Liver (tissue), 9 donors: ENCODE results near the gene GPRC5B. TPM values are rescaled to one million over a fixed set of nuclear protein-coding genes. Genes with fewer than 3 reads are reported as not detected.

Experiments
- DNase-seq: peaks from one replicate; pipeline ENCODE4 v3.0.0-alpha.2; 2017; ENCODE audit warnings: low spot score
- H3K27ac ChIP-seq, 2 donors: one replicate each; pipeline ENCODE4 v1.7.0; 2013; ENCODE audit warnings: inconsistent platforms in 2 of 2, low read length in 2 of 2, control low read depth in 1 of 2, low read depth in 1 of 2, mild to moderate bottlenecking in 1 of 2
- H3K27me3 ChIP-seq, 4 donors: one replicate each; pipeline versions ENCODE4 v1.6.1 to v1.7.0; 2013; ENCODE audit warnings: low read length in 3 of 4, inconsistent platforms in 1 of 4, mild to moderate bottlenecking in 1 of 4, moderate library complexity in 1 of 4; ENCODE audit not compliant: control insufficient read depth in 4 of 4, insufficient read depth in 4 of 4
- H3K36me3 ChIP-seq, 4 donors: one replicate each; pipeline versions ENCODE4 v1.6.1 to v1.7.0; 2013; ENCODE audit warnings: low read length in 3 of 4, mild to moderate bottlenecking in 3 of 4, low read depth in 1 of 4, moderate library complexity in 1 of 4; ENCODE audit not compliant: control insufficient read depth in 4 of 4, insufficient read depth in 3 of 4
- H3K4me1 ChIP-seq, 4 donors: one replicate each; pipeline versions ENCODE4 v1.6.1 to v1.7.0; 2013; ENCODE audit warnings: low read length in 3 of 4, mild to moderate bottlenecking in 3 of 4, moderate library complexity in 1 of 4; ENCODE audit not compliant: control insufficient read depth in 4 of 4, insufficient read depth in 4 of 4
- H3K4me3 ChIP-seq, 3 donors: one replicate each; pipeline versions ENCODE4 v1.6.1 to v1.7.0; 2013; ENCODE audit warnings: low read length in 3 of 3, control low read depth in 1 of 3, low read depth in 1 of 3, mild to moderate bottlenecking in 1 of 3
- H3K9ac ChIP-seq, 2 donors: one replicate each; pipeline ENCODE4 v1.7.0; 2013; ENCODE audit warnings: low read length in 2 of 2, mild to moderate bottlenecking in 2 of 2, moderate library complexity in 2 of 2, control low read depth in 1 of 2, low read depth in 1 of 2
- H3K9me3 ChIP-seq, 4 donors: one replicate each; pipeline versions ENCODE4 v1.6.1 to v1.7.0; 2013; ENCODE audit warnings: low read length in 3 of 4; ENCODE audit not compliant: control insufficient read depth in 4 of 4
- EGR1 ChIP-seq, 2 donors: IDR thresholded peaks; 2 replicates each; pipeline ENCODE4 v1.6.1; 2016 to 2018; ENCODE audit warnings: antibody characterized with exemption in 2 of 2, low read depth in 2 of 2
- FOXA1 ChIP-seq: IDR thresholded peaks from 2 replicates; pipeline ENCODE4 v1.6.1; 2016; ENCODE audit warnings: antibody characterized with exemption
- GABPA ChIP-seq, 2 donors: IDR thresholded peaks in 1 of 2; conservative IDR thresholded peaks in 1 of 2; 2 replicates each; pipeline ENCODE4 v1.6.1; 2016; ENCODE audit warnings: antibody characterized with exemption in 2 of 2, mild to moderate bottlenecking in 1 of 2, moderate library complexity in 1 of 2
- HNF4G ChIP-seq: IDR thresholded peaks from 2 replicates; pipeline ENCODE4 v1.6.1; 2016; ENCODE audit warnings: antibody characterized with exemption
- JUND ChIP-seq, 2 donors: IDR thresholded peaks; 2 replicates each; pipeline ENCODE4 v1.6.1; 2016; ENCODE audit warnings: antibody characterized with exemption in 2 of 2
- NR2F2 ChIP-seq: IDR thresholded peaks from 2 replicates; pipeline ENCODE4 v1.6.1; 2016; ENCODE audit warnings: antibody characterized with exemption
- RAD21 ChIP-seq, 2 donors: IDR thresholded peaks; 2 replicates each; pipeline ENCODE4 v1.6.1; 2016; ENCODE audit warnings: antibody characterized with exemption in 2 of 2, mild to moderate bottlenecking in 2 of 2
- RXRA ChIP-seq, 2 donors: IDR thresholded peaks; 2 replicates each; pipeline ENCODE4 v1.6.1; 2017 to 2018; ENCODE audit warnings: antibody characterized with exemption in 2 of 2, mild to moderate bottlenecking in 1 of 2
- SP1 ChIP-seq: IDR thresholded peaks from 2 replicates; pipeline ENCODE4 v1.6.1; 2018; ENCODE audit warnings: antibody characterized with exemption, mild to moderate bottlenecking
- WGBS: extraction: QIAGEN DNeasy Blood & Tissue Kit; methylation state at CpG from one replicate; pipeline ENCODE4 v1.1.7; 2013; 5-methylcytosine and 5-hydroxymethylcytosine counted together
- polyA plus RNA-seq, 2 donors: library from polyadenylated mRNA; stranded (reverse) in 1 of 2; unstranded in 1 of 2; fragments of 200-250 nt in 1 of 2; fragments of >200 nt in 1 of 2; fragmentation: Nextera tagmentation in 1 of 2; extraction: Ambion mirVana in 1 of 2; gene quantifications; one replicate each; pipeline versions ENCODE4 v1.2.1 to v1.2.3, GENCODE V29; 2013 to 2015
- total RNA-seq, 2 donors: library from RNA; depleted of rRNA; stranded (reverse); fragments of >200 nt; gene quantifications; one replicate each; pipeline ENCODE4 v1.2.3, GENCODE V29; 2014
- TF ChIP-seq, protein P1 (sequence below): IDR thresholded peaks from 2 replicates; pipeline ENCODE4 v1.6.1; 2016; ENCODE audit warnings: antibody characterized with exemption
- TF ChIP-seq, protein P2 (sequence below): IDR thresholded peaks from 2 replicates; pipeline ENCODE4 v1.6.1; 2016; ENCODE audit warnings: antibody characterized with exemption
- TF ChIP-seq, protein P3 (sequence below): IDR thresholded peaks from 2 replicates; pipeline ENCODE4 v1.6.1; 2016; ENCODE audit warnings: antibody characterized with exemption, mild to moderate bottlenecking
- donor health status: healthy.
- donor health status: healthy.
- donor health status: healthy.
- donor health status: healthy.
- donor health status: healthy.

GPRC5B gene
- total and polyA plus RNA-seq, 4 donors: 1.5 to 4.7 (median 2.7) TPM

DNA sequence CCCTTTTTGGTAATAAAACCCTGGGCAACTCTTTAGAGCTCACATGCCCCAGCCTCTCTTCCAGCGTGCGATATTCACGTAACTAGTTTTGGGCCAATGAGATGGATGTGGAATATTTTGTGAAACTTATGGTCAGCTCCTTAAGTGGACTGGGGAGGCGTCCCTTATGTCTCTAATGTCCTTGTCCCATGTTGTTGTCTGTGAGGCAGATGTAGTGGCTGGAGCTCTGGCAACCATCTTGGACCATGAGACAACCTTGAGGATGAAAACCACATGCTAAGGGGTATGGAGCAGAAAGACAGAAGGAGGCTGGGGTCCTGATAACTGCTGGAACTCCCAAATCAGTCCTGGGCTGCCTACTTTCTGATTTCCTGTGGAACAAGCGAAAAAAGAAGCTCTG is 31.4 kb upstream of the GPRC5B start:
- Histone ChIP-seq H3K9ac (no peak overlapping the region), H3K4me3 (no peak overlapping the region), H3K9me3 (no peaks in the 10 kb centered on the region), H3K27me3 (no peaks in the 10 kb centered on the region), H3K27ac (no peak overlapping the region), H3K36me3 (no peaks in the 10 kb centered on the region), H3K4me1 (no peaks in the 10 kb centered on the region)
- 94% methylated on average over 5 of the region's 5 CpGs for WGBS
- TF ChIP-seq HNF4G: no peak
- TF ChIP-seq FOXA1: no peak
- TF ChIP-seq, protein P1, sequence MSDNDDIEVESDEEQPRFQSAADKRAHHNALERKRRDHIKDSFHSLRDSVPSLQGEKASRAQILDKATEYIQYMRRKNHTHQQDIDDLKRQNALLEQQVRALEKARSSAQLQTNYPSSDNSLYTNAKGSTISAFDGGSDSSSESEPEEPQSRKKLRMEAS: no peak
- TF ChIP-seq RAD21 (IDR thresholded peaks at IDR 0.05): no peak
- no peak for DNase-seq

DNA sequence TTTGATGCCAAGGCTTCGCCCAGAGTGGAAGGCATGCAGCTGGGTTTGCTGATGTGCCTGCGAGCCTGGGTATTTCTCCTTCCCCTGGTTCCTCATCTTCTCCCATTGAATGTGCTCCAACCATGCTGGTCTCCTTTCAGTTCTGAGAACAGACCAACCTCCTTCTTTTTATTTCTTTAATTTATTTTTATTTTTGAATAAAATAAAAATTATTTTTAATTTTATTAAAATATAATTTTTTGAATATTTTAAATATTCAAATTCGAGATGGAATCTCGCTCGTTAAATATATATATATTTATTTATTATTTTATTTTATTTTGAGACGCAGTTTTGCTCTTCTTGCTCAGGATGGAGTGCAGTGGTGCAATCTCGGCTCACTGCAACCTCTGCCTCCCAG is 30.2 kb upstream of the GPRC5B start:
- Histone ChIP-seq H3K4me1 (no peaks in the 10 kb centered on the region), H3K27me3 (no peaks in the 10 kb centered on the region), H3K9me3 (no peaks in the 10 kb centered on the region), H3K9ac (no peak overlapping the region), H3K4me3 (no peak overlapping the region), H3K27ac (no peak overlapping the region), H3K36me3 (no peaks in the 10 kb centered on the region)
- TF ChIP-seq HNF4G: no peak
- TF ChIP-seq, protein P2, sequence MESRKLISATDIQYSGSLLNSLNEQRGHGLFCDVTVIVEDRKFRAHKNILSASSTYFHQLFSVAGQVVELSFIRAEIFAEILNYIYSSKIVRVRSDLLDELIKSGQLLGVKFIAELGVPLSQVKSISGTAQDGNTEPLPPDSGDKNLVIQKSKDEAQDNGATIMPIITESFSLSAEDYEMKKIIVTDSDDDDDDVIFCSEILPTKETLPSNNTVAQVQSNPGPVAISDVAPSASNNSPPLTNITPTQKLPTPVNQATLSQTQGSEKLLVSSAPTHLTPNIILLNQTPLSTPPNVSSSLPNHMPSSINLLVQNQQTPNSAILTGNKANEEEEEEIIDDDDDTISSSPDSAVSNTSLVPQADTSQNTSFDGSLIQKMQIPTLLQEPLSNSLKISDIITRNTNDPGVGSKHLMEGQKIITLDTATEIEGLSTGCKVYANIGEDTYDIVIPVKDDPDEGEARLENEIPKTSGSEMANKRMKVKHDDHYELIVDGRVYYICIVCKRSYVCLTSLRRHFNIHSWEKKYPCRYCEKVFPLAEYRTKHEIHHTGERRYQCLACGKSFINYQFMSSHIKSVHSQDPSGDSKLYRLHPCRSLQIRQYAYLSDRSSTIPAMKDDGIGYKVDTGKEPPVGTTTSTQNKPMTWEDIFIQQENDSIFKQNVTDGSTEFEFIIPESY: no peak
- no peak for TF ChIP-seq RAD21 (IDR thresholded peaks at IDR 0.05)
- no peak for TF ChIP-seq RXRA (IDR thresholded peaks at IDR 0.05)
- TF ChIP-seq GABPA (IDR thresholded peaks at IDR 0.05 in 1 of 2, conservative IDR thresholded peaks at IDR 0.05 in 1 of 2): no peak
- TF ChIP-seq NR2F2: no peak
- no peak for TF ChIP-seq SP1
- no peak for TF ChIP-seq JUND (IDR thresholded peaks at IDR 0.05)
- DNase-seq: no peak
- 92% methylated on average over 7 of the region's 7 CpGs for WGBS

DNA sequence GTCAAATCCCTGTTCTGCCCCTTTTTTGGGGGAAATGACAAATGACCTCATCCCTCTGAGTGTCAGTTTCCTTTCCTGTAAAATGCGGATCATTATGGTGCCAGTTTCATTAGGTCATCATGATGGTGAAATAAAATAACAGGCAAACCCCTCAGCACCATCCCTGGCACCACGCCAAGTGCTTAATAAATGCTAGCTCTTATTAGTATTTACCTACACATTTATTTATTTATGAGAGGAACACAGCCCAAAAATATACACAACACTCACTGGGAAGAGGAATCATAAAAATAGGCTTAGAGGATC is 28.6 kb upstream of the GPRC5B start:
- DNase-seq: no peak
- TF ChIP-seq GABPA (IDR thresholded peaks at IDR 0.05 in 1 of 2, conservative IDR thresholded peaks at IDR 0.05 in 1 of 2) (no peak), EGR1 (IDR thresholded peaks at IDR 0.05; ENCODE audit: low read depth in 2 of 2) (no peak)
- TF ChIP-seq, protein P3, sequence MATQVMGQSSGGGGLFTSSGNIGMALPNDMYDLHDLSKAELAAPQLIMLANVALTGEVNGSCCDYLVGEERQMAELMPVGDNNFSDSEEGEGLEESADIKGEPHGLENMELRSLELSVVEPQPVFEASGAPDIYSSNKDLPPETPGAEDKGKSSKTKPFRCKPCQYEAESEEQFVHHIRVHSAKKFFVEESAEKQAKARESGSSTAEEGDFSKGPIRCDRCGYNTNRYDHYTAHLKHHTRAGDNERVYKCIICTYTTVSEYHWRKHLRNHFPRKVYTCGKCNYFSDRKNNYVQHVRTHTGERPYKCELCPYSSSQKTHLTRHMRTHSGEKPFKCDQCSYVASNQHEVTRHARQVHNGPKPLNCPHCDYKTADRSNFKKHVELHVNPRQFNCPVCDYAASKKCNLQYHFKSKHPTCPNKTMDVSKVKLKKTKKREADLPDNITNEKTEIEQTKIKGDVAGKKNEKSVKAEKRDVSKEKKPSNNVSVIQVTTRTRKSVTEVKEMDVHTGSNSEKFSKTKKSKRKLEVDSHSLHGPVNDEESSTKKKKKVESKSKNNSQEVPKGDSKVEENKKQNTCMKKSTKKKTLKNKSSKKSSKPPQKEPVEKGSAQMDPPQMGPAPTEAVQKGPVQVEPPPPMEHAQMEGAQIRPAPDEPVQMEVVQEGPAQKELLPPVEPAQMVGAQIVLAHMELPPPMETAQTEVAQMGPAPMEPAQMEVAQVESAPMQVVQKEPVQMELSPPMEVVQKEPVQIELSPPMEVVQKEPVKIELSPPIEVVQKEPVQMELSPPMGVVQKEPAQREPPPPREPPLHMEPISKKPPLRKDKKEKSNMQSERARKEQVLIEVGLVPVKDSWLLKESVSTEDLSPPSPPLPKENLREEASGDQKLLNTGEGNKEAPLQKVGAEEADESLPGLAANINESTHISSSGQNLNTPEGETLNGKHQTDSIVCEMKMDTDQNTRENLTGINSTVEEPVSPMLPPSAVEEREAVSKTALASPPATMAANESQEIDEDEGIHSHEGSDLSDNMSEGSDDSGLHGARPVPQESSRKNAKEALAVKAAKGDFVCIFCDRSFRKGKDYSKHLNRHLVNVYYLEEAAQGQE: no peak
- Histone ChIP-seq H3K27ac (no peak overlapping the region), H3K9ac (no peak overlapping the region), H3K4me3 (no peak overlapping the region), H3K27me3 (no peaks in the 10 kb centered on the region), H3K4me1 (no peaks in the 10 kb centered on the region), H3K36me3 (no peaks in the 10 kb centered on the region), H3K9me3 (no peaks in the 10 kb centered on the region)
- WGBS: 59% methylated on average over 2 of the region's 2 CpGs
